ENCODE results near the gene MMP1. TPM values are rescaled to one million over a fixed set of nuclear protein-coding genes. Genes with fewer than 3 reads are reported as not detected.

The MMP1 gene
- total RNA-seq, 1 experiment from 2014 or later = not detected

GRCh38 chr11:102810950-102811660 is 13.1 kb upstream of the MMP1 start:
- no peak overlapping the region for H2BK5ac ChIP-seq (ENCODE audit: insufficient read length, low read length)
- no peak overlapping the region for H3K4ac ChIP-seq (ENCODE audit: low read depth, low read length)
- H3K14ac ChIP-seq (ENCODE audit: insufficient read depth, low read length) = no peak overlapping the region
- no peak overlapping the region for H2BK12ac ChIP-seq (ENCODE audit: insufficient read length, low read depth, low read length)
- no peak overlapping the region for H3K27ac ChIP-seq (ENCODE audit: insufficient read length, low read depth, low read length)
- no peak overlapping the region for H2AFZ ChIP-seq (ENCODE audit: low read length)
- DNase-seq = no peak
- no peak overlapping the region for H3K56ac ChIP-seq (ENCODE audit: insufficient read length, low read depth, low read length)
- H4K91ac ChIP-seq (ENCODE audit: insufficient read length, low read depth, low read length) = no peak overlapping the region
- TF ChIP-seq, protein P1, sequence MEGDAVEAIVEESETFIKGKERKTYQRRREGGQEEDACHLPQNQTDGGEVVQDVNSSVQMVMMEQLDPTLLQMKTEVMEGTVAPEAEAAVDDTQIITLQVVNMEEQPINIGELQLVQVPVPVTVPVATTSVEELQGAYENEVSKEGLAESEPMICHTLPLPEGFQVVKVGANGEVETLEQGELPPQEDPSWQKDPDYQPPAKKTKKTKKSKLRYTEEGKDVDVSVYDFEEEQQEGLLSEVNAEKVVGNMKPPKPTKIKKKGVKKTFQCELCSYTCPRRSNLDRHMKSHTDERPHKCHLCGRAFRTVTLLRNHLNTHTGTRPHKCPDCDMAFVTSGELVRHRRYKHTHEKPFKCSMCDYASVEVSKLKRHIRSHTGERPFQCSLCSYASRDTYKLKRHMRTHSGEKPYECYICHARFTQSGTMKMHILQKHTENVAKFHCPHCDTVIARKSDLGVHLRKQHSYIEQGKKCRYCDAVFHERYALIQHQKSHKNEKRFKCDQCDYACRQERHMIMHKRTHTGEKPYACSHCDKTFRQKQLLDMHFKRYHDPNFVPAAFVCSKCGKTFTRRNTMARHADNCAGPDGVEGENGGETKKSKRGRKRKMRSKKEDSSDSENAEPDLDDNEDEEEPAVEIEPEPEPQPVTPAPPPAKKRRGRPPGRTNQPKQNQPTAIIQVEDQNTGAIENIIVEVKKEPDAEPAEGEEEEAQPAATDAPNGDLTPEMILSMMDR (conservative IDR thresholded peaks at IDR 0.05) = peak; percentile 65
- no peak overlapping the region for H3K23ac ChIP-seq (ENCODE audit: insufficient read length, low read depth, low read length)
- WGBS (ENCODE audit: extremely low coverage, insufficient read length, low lambda C conversion rate) = no CpG with 5 or more reads among the region's 3 CpGs
- no peak overlapping the region for H2AK5ac ChIP-seq (ENCODE audit: insufficient read length, low read length)
- H2BK15ac ChIP-seq (ENCODE audit: low read depth, low read length) = no peak overlapping the region
- no peaks in the 10 kb centered on the region for H3K23me2 ChIP-seq (ENCODE audit: insufficient read length, low read depth, low read length, poor library complexity, severe bottlenecking)
- no peak overlapping the region for H3T11ph ChIP-seq (ENCODE audit: low read length)
- Mint-ChIP-seq H3K27ac (peak overlapping the region in 1 of 3 experiments; percentile 41; a peak in 1 of 7 replicates), H3K4me3 (no peak overlapping the region), H3K27me3 (ENCODE audit: low read depth) (no peaks in the 10 kb centered on the region; the same call in 1 of the 2 replicates), H3K4me1 (peaks cover 11 to 20% of the 10 kb centered on the region in 2 experiments), H3K36me3 (ENCODE audit: insufficient read depth in 1 of 3, low read depth in 3 of 3) (no peaks in the 10 kb centered on the region; a peak in 1 of 7 replicates), H3K9me3 (peaks cover 0 to 4% of the 10 kb centered on the region in 2 experiments; a peak in 2 of 5 replicates)
- no peaks in the 10 kb centered on the region for H4K20me1 ChIP-seq (ENCODE audit: control insufficient read depth, insufficient read depth, insufficient read length)
- no peak overlapping the region for H4K8ac ChIP-seq (replicated peaks; ENCODE audit: insufficient read length, low read depth, low read length)
- no peak overlapping the region for H2BK120ac ChIP-seq (ENCODE audit: low read depth, low read length, poor library complexity, severe bottlenecking)
- H3K79me2 ChIP-seq (ENCODE audit: insufficient read depth, low read length) = no peaks in the 10 kb centered on the region
- no peak overlapping the region for H3K18ac ChIP-seq (ENCODE audit: insufficient read length, low read depth, low read length)
- H3K4me2 ChIP-seq (ENCODE audit: insufficient read depth, insufficient read length, low read length) = no peak overlapping the region
- H4K5ac ChIP-seq (ENCODE audit: insufficient read length, low read depth, low read length) = no peak overlapping the region
- H2BK20ac ChIP-seq (ENCODE audit: low read depth, low read length, poor library complexity, severe bottlenecking) = no peak overlapping the region
- H3K9ac ChIP-seq (ENCODE audit: extremely low read depth, insufficient read length, low read length) = no peak overlapping the region
- H3K4me1 ChIP-seq (ENCODE audit: insufficient read depth, low read length) = no peaks in the 10 kb centered on the region
- H3K9me3 ChIP-seq (ENCODE audit: control insufficient read depth, low read depth, low read length) = no peaks in the 10 kb centered on the region
- H3K27me3 ChIP-seq (ENCODE audit: insufficient read depth, low read length) = no peaks in the 10 kb centered on the region
- no peaks in the 10 kb centered on the region for H3K79me1 ChIP-seq (ENCODE audit: insufficient read depth, low read depth, low read length, poor library complexity, severe bottlenecking)
